B cell (primary cell): ENCODE data around the gene NELL1.

Source experiments
- CTCF ChIP-seq: fragments of 200-600 bp; IDR thresholded peaks from one replicate; pipeline ENCODE4 v1.8.0; 2022; ENCODE audit warnings: antibody characterized with exemption, mild to moderate bottlenecking
- EZH2 ChIP-seq: IDR thresholded peaks from 2 replicates; pipeline ENCODE4 v1.6.1; 2012; ENCODE audit warnings: borderline replicate concordance, low read depth, mild to moderate bottlenecking, moderate library complexity, low read length; ENCODE audit not compliant: insufficient read depth, poor library complexity, severe bottlenecking

- TF ChIP-seq CTCF (no peak), EZH2 (no peak)
These were observed 7.5 kb upstream of the NELL1 start for GRCh38 chr11:20661850-20662249.
